ENCODE measurements around the gene LRRC63.

Gene LRRC63

DNA sequence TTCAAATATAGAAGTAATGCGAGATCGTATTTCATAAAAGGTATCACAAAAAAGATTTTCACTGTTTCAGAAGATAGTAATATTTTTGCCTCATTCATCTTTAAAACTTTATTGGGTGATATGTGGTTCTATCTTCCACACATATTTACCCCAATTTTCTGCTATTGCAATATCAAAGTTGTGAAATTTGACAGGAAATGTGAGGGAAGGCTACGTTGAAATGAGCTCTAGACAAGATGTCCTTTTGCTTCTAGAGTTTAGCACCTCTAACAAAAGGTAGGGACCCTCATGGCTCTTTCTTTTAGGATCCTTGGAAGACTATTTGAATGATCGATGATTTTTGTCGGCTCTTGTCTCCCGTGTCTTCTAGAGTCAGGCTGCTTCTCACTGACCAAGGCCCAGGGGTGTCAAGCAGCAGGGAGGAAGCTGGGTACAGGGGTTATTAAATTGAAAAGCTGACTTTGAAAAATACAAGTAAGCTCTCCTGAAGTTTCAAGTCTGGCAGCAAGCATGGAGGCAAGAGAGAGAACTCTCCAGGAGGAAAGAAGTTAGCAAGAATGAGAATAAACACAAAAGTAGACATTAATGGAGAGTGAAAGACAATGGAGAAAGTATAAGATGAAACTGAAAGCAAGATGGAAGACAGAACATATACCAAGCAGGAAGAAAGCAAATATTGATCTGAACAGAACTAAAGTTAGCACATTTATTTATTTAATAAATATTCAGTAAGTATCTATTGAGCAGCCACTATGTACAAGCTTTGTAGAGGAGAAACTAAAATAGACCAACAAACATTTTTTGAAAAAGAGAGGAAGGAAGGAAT is 101.9 kb downstream of the LRRC63 start:
- DNase-seq = no peak

DNA sequence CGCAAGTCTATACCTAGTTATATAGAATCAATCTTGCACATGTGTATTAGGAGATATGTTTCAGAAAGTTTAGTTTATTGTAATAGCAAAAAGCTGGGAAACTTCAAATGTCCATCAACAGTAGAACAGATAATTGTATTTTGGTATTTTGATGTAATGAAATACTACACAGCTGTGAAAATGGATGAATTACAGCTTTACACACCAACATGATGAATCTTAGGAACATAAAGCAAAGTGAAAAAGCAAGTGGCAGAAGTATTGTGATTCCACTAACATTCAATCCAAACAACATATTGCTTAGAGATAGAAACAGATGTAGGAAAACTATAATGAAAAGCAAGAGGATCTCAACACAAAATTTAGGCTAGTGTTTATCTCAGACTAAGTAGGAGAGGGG is 102.9 kb downstream of the LRRC63 start:
- no peak for DNase-seq

DNA sequence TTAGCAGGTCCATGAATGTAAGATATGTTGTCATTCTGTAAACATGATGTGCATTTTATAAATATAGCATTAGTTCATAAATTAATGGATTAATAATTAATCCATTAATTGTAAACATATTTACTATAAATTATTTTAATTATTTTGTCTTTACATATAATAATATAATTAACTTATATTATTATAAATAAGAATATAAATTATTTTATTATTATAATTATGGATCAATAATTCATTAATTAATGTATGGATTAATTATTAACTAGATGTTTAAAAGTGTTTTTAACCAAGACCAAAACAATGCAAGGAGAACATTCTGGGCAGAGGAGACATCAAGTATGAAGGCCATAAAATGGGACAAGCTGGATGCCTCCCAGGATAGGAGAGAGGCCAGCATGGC is 103.3 kb downstream of the LRRC63 start:
- no peak for DNase-seq

DNA sequence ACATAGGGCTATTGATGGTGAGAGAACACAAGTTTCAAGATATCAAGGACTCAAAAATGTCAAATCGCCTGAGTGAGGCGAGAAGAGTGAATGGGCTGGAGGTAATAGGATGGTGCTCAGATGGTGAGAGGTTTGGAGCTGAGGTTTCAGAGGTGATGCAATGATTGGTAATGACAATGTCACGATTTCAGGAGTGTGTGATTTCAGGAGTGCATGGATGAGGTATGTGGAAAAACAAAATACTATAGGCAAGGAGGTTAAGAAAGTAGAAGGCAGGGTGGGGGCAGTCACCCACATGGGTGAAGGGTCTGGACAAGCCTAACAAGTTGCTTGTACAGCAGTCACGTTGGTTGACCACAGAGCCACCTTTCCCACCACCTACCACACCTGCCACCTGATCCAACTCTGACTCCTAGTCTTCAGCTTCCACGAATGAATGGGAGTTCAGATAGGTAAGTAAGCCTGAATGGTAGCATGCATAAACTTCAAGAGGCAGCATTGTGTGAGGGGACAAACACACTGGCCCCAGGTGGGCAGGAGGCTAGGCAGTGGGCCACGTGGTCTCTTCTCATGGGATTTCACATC is 103.9 kb downstream of the LRRC63 start:
- peak; percentile 26 for DNase-seq

DNA sequence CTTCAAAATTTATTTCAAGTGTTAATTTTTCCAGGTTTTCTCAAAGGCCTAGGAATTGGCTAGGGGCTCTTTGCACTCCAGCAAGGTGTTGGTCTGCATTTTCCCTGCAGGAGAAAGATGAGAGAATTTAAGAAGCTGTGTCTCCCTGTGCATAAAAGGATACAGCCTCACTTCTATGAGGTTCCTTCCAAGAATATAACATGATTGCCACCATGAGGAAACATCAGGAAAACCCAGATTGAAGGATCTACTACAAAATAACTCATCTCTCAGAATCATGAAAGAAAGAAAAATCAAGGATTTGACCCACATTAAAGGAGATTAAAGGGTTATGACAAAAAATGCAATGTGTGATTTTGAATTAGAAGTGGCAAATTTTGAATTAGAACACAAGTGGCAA is 105.4 kb downstream of the LRRC63 start:
- DNase-seq = no peak

DNA sequence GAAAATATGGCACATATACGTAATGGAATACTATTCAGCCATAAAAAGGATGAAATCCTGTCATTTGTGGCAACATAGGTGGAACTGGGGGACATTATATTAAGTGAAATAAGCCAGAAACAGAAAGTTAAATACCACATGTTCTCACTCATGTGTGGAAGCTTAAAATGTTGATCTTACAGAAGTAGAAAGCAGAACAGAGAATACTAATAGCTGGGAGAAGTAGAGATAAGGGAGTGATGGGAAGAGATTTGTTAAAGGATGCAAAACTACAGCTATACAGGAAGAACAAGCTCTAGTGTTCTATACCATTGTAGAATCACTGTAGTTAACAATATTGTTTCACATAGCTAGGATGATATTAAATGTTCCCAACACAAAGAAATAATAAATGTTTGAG is 107.3 kb downstream of the LRRC63 start:
- no peak for DNase-seq

DNA sequence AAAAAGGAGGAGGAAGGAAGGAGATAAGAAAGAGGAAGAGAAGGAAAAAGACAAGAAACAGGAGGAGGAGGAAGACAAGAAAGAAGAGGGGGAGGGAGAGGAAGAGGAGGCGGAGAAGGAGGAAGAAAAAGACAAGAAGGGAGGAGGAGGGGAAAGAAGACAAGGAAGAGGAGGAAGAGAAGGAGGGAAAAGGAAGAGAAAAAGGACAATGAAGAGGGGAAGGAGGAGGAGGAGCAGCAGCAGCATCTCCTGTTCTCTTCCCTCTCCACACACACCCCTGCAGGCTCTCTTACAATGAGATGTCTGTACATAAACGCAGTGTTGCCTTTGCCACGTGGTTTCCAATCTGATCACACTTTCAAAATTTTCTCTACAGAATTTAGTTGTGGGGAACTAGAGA is 108.7 kb downstream of the LRRC63 start:
- DNase-seq = no peak

DNA sequence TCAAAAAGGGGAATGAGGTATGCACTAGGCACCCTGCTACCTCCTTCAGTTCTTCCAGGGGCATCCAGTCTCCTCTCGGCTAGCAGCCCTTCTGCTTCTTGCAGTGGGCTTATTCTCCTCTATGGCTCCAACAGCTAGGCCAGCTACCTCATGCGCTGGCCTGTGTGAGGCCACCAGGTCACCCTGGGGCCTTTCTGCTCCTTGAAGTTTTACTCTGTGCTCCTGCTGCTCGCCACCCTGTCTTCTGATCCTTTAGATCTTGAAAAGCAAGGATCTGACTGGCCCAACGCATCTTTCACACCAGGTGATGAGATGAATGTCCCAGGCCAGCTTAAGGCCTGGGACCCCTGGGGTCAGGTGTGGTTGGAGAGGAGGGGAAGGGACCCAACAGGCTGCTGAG is 109.1 kb downstream of the LRRC63 start:
- no peak for DNase-seq

DNA sequence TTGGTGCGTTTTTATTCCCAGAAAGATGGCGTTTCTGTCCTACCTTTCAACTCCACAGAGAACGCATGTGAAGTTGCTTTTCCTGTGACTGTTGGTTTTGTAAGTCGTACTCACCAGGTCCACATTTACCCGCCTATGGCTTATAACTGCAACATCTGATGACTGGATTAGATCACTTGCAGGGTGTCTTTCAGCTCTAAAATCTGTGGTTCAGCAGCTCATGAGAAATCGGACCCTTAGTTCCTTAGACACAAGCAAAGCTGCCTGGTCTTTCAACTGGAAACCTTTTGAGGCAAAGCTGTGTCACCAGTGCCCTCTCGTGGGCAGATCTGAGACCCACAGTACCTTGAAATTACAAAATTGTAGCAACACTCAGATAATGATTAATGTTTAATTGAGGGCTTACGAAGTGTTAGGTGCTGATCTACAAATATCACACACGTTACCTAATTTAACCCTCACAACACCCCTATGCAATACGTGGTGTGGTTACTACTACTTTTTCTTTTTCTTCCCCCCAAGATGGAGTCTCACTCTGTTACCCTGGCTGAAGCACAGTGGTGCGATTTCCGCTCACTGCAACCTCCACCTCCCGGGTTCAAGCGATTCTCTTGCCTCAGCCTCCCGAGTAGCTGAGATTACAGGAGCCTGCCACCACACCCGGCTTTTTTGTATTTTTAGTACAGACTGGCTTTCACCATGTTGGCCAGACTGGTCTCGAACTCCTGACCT is 109.9 kb downstream of the LRRC63 start:
- peak; percentile 78 for DNase-seq

DNA sequence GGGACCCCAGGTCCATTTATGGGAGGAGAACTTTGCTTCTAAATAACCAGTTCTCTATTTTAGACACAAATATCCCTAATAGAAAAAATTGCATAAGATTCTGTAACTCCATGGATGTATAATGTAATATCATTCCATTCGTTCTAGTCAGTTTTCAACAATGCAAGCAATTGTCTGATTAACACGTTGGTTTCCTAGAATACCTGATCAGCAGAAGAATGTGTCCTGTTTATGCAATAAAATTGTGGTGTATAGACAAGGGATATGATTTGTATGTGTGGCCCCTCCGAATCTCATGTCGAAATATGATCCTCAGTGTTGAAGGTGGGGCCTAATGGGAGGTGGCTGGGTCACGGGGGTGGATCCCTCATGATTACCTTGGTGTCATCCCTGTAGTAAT is 113.2 kb downstream of the LRRC63 start:
- DNase-seq = no peak
